Stomach (tissue), 4 donors: ENCODE measurements around the gene FAM237A.

Experiments used
- EP300 ChIP-seq: sonication (generic); formaldehyde crosslinking; IDR thresholded peaks from one replicate; pipeline ENCODE4 v1.6.1; 2017; ENCODE audit warnings: antibody characterized with exemption
- TF ChIP-seq, protein P1 (sequence below), 7 experiments: fragments of 450-650 bp in 4 of 7; fragments of 200-600 bp in 3 of 7; sonication (generic) in 3 of 7; IDR thresholded peaks; one replicate each; pipeline ENCODE4 v1.5.1; 2016 to 2019; ENCODE audit warnings: antibody characterized with exemption in 7 of 7, control low read depth in 2 of 7, mild to moderate bottlenecking in 1 of 7

- TF ChIP-seq, protein P1, sequence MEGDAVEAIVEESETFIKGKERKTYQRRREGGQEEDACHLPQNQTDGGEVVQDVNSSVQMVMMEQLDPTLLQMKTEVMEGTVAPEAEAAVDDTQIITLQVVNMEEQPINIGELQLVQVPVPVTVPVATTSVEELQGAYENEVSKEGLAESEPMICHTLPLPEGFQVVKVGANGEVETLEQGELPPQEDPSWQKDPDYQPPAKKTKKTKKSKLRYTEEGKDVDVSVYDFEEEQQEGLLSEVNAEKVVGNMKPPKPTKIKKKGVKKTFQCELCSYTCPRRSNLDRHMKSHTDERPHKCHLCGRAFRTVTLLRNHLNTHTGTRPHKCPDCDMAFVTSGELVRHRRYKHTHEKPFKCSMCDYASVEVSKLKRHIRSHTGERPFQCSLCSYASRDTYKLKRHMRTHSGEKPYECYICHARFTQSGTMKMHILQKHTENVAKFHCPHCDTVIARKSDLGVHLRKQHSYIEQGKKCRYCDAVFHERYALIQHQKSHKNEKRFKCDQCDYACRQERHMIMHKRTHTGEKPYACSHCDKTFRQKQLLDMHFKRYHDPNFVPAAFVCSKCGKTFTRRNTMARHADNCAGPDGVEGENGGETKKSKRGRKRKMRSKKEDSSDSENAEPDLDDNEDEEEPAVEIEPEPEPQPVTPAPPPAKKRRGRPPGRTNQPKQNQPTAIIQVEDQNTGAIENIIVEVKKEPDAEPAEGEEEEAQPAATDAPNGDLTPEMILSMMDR (IDR thresholded peaks at IDR 0.05): no peak
- no peak for TF ChIP-seq EP300
These were observed 54.6 kb downstream of the FAM237A start for GRCh38 chr2:206696910-206697309.
